Activated naive CD8-positive, alpha-beta T cell treated with anti-CD3 and anti-CD28 coated beads for 36 hours (primary cell): Measurements from ENCODE around the gene ZMYND19. TPM values are rescaled to one million over a fixed set of nuclear protein-coding genes. Genes with fewer than 3 reads are reported as not detected.
A peak's percentile ranks its signal among the peaks of the same experiment; 100 is the strongest.
"Not testable (repeated sequence)": the region's sequence is repeated elsewhere in the genome, so short reads cannot be mapped to it uniquely, and the experiment has no call there.

Experiments used
- DNase-seq: peaks from one replicate; pipeline ENCODE4 v3.0.0; 2021
- H3K27ac Mint-ChIP-seq: one replicate; pipeline ENCODE4 v1.8.0; 2022; ENCODE audit warnings: mild to moderate bottlenecking, moderate library complexity, mixed read lengths
- H3K27me3 Mint-ChIP-seq: one replicate; pipeline ENCODE4 v1.8.0; 2022; ENCODE audit warnings: mild to moderate bottlenecking, mixed read lengths
- H3K36me3 Mint-ChIP-seq: one replicate; pipeline ENCODE4 v1.8.0; 2021; ENCODE audit warnings: mild to moderate bottlenecking, mixed read lengths
- H3K4me1 Mint-ChIP-seq: one replicate; pipeline ENCODE4 v1.8.0; 2021; ENCODE audit warnings: mixed read lengths
- H3K4me3 Mint-ChIP-seq: one replicate; pipeline ENCODE4 v1.8.0; 2022; ENCODE audit warnings: mild to moderate bottlenecking, moderate library complexity, mixed read lengths
- H3K9me3 Mint-ChIP-seq: one replicate; pipeline ENCODE4 v1.8.0; 2022; ENCODE audit warnings: mixed read lengths
- total RNA-seq, 2 experiments: library from RNA; stranded (reverse); gene quantifications; one replicate each; pipeline ENCODE4 v1.2.3, GENCODE V29; 2021

ZMYND19 gene
- 10 to 100 TPM; 55.6 to 56.4 TPM for total RNA-seq

DNA sequence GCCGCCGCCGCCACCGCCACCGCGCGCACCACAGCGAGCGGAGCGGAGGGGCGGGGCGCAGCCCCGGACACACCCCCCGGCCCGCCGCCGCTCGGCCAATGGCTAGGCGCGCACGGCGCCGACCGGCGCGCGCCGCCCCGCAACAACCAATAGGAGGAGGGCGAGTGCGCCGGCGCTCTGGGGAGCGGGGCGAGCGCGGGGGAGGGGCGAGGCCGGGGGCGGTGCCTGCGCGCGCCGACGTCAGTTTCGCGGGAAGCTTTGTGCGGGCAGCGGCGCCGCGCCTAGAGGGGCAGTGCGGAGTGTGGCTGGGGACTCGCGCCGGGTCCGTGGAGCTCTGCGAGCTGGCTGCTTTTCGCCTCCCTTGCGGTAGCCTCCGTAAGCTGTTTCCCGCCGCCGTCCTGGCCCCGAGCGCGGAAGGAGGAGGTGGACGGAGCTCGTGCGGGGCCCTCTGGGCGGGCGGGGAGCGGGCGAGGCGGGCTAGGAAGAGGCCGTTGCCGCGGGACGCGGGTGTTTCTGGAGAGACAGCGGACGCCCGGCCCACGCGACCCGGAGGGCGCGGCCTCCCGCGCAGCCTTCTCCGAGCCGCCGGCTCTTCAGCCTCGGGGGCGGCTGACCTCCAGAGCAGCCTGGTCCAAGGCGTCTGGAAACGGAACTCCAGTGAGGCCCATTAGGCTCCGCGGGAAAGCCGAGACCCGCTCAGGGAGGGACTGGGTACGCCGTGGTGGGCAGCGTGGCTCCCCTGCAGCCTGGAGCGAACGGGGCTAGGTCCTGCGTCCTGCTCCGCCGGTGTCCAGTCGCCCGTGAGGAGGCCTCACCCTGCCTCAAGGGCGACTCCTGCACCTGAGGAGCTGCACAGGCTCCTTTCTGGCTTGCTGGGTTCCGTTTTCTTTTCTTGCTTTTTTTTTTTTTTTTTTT is at the start of gene ZMYND19:
Gene ZMYND19 (minus strand): TSS at position 44 of the 915 bp plus-strand sequence. CDS start 249 bp downstream, outside the sequence.
- DNase-seq, result peak; percentile 95
- Mint-ChIP-seq H3K27me3 (no peaks in the 10 kb centered on the region), H3K4me1 (peaks cover 8% of the 10 kb centered on the region), H3K4me3 (peak within 1 kb of the TSS; percentile 97), H3K27ac (peak within 1 kb of the TSS; percentile 93), H3K9me3 (no peaks in the 10 kb centered on the region), H3K36me3 (peaks cover 16% of the 10 kb centered on the region)

GRCh38 chr9:137639303-137640051 is 49.2 kb upstream of the ZMYND19 start:
- Mint-ChIP-seq H3K9me3 (no peaks in the 10 kb centered on the region), H3K4me3 (peak overlapping the region; percentile 77), H3K36me3 (peaks cover 39% of the 10 kb centered on the region), H3K4me1 (peaks cover 45% of the 10 kb centered on the region), H3K27ac (peak overlapping the region; percentile 88), H3K27me3 (no peaks in the 10 kb centered on the region)
- no peak for DNase-seq

GRCh38 chr9:137638680-137639079 is 48.4 kb upstream of the ZMYND19 start:
- Mint-ChIP-seq H3K27ac (peak overlapping the region; percentile 50), H3K9me3 (no peaks in the 10 kb centered on the region), H3K4me1 (peaks cover 43% of the 10 kb centered on the region), H3K36me3 (peaks cover 40% of the 10 kb centered on the region), H3K4me3 (peak overlapping the region; percentile 77), H3K27me3 (no peaks in the 10 kb centered on the region)
- no peak for DNase-seq

DNA sequence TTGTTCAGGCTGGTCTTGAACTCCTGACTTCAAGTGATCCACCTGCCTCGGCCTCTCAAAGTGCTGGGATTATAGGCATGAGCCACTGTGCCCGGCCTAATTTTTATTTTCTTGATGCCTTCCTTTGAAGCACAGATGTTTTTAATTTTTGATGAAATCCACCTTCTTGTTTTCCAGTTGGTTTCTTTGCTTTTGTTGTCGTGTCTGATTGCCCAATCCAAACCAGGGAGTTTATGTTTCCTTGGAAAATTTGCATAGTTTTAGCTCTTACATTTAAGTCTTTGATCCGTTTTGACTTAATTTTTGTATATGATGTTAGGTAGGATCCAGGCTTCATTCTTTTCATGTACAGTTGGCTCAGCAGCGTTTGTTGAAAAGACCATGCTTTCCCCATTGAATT is 43.7 kb upstream of the ZMYND19 start:
- Mint-ChIP-seq H3K36me3 (peaks cover 26% of the 10 kb centered on the region), H3K4me1 (peaks cover 45% of the 10 kb centered on the region), H3K27me3 (no peaks in the 10 kb centered on the region), H3K9me3 (no peaks in the 10 kb centered on the region), H3K27ac (no peak overlapping the region), H3K4me3 (no peak overlapping the region)
- DNase-seq, result no peak

GRCh38 chr9:137632230-137633161 is 42.2 kb upstream of the ZMYND19 start:
- H3K36me3 Mint-ChIP-seq, result peaks cover 25% of the 10 kb centered on the region
- H3K4me3 Mint-ChIP-seq, result no peak overlapping the region
- H3K9me3 Mint-ChIP-seq, result no peaks in the 10 kb centered on the region
- H3K4me1 Mint-ChIP-seq, result peaks cover 52% of the 10 kb centered on the region
- no peaks in the 10 kb centered on the region for H3K27me3 Mint-ChIP-seq
- no peak for DNase-seq
- H3K27ac Mint-ChIP-seq, result no peak overlapping the region

GRCh38 chr9:137631345-137632229 is 41.3 kb upstream of the ZMYND19 start:
- Mint-ChIP-seq H3K27me3 (no peaks in the 10 kb centered on the region), H3K4me3 (no peak overlapping the region), H3K4me1 (peaks cover 51% of the 10 kb centered on the region), H3K27ac (no peak overlapping the region), H3K9me3 (no peaks in the 10 kb centered on the region), H3K36me3 (peaks cover 25% of the 10 kb centered on the region)
- DNase-seq, result no peak

DNA sequence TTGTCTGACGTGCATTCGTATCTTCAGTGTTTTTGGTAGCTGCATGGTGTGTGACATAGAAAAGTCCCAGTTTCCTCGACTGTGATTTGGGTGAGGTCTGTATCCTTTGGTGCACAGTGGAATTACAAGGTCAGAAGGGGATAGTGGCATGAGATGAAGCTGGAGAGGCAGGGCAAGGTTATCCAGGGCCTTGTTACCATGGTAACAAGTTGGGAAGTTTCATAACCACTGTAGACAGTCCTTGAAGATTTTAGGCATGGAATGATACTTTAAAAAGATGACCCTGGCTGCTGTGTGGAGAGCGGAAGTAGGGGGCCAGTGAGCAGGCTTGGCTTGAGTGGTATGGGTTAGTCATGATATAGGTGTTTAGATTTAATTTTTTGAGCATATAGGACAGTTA is 40.4 kb upstream of the ZMYND19 start:
- H3K27ac Mint-ChIP-seq, result no peak overlapping the region

DNA sequence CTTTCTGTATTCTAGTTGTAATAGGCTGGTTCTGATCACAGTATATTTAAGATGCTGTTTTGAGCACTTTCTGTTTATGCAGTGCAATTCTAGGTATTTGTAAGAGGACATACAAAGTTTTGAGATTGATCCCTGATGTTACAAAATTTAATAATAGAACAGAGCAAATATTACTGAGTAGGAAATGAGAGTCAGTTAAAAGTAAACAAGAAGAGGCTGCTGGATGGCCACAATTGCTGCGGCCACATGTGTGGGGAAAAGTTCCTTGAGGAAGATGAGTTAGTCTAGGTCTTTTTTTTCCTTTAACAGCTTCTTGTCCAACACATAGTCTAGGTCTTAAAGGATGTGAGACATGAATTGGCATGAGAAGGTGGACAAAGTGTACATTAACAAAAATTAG is 39.8 kb upstream of the ZMYND19 start:
- peak overlapping the region; percentile 35 for H3K4me3 Mint-ChIP-seq
- peaks cover 23% of the 10 kb centered on the region for H3K36me3 Mint-ChIP-seq
- H3K27ac Mint-ChIP-seq, result peak overlapping the region; percentile 35
- no peaks in the 10 kb centered on the region for H3K27me3 Mint-ChIP-seq
- DNase-seq, result no peak
- peaks cover 50% of the 10 kb centered on the region for H3K4me1 Mint-ChIP-seq
- no peaks in the 10 kb centered on the region for H3K9me3 Mint-ChIP-seq

More for the DNA sequence above, 40.4 kb upstream of the ZMYND19 start:
- Mint-ChIP-seq H3K4me3 (peak overlapping the region; percentile 19), H3K27me3 (no peaks in the 10 kb centered on the region), H3K4me1 (peaks cover 46% of the 10 kb centered on the region), H3K9me3 (no peaks in the 10 kb centered on the region), H3K36me3 (peaks cover 20% of the 10 kb centered on the region)
- no peak for DNase-seq

DNA sequence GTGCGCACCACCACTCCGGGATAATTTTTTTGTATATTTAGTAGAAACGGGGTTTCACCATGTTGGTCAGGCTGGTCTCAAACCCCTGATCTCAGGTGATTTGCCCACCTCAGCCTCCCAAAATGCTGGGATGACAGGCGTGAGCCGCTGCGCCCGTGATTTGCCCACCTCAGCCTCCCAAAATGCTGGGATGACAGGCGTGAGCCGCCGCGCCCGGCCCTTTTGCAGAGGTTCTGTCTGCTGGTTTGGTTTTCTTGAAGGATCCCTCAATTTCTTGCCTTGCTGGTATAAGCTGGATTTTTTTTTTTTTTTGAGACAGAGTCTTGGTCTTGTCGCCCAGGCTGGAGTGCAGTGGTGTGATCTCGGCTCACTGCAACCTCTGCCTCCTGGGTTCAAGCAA is 37.1 kb upstream of the ZMYND19 start:
- not testable (repeated sequence) for H3K27me3 Mint-ChIP-seq, H3K9me3 Mint-ChIP-seq, H3K4me3 Mint-ChIP-seq, H3K27ac Mint-ChIP-seq, DNase-seq
- Mint-ChIP-seq H3K4me1 (peaks cover 42% of the 10 kb centered on the region), H3K36me3 (peaks cover 29% of the 10 kb centered on the region)

- H3K4me1 Mint-ChIP-seq, result peaks cover 39% of the 10 kb centered on the region
- H3K9me3 Mint-ChIP-seq, result no peaks in the 10 kb centered on the region
- peaks cover 29% of the 10 kb centered on the region for H3K36me3 Mint-ChIP-seq
- H3K27me3 Mint-ChIP-seq, result no peaks in the 10 kb centered on the region
- no peak overlapping the region for H3K27ac Mint-ChIP-seq
- DNase-seq, result no peak
- H3K4me3 Mint-ChIP-seq, result no peak overlapping the region
These were observed 36.2 kb upstream of the ZMYND19 start for GRCh38 chr9:137626464-137626863.

DNA sequence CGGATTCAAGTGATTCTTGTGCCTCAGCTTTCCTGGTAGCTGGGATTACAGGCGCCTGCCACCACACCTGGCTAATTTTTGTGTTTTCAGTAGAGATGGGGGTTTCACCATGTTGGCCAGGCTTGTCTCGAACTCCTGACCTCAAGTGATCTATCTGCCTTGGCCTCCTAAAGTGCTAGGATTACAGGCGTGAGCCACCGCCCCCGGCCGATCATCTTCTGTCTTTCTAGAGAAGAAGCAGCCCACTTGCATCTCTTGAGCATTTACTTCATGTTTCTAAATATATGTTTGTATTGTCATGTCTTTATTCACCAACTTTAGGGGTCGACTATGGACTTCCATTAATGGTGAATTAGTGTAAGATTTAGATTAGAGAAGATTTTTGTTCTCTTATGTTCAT is 31.9 kb upstream of the ZMYND19 start:
- not testable (repeated sequence) for H3K27me3 Mint-ChIP-seq, H3K9me3 Mint-ChIP-seq, H3K27ac Mint-ChIP-seq, DNase-seq
- Mint-ChIP-seq H3K4me1 (peaks cover 36% of the 10 kb centered on the region), H3K36me3 (peaks cover 32% of the 10 kb centered on the region), H3K4me3 (peak overlapping the region; percentile 33)

- no peaks in the 10 kb centered on the region for H3K9me3 Mint-ChIP-seq
- no peak for DNase-seq
- peak overlapping the region; percentile 33 for H3K4me3 Mint-ChIP-seq
- H3K27me3 Mint-ChIP-seq, result no peaks in the 10 kb centered on the region
- no peak overlapping the region for H3K27ac Mint-ChIP-seq
- H3K36me3 Mint-ChIP-seq, result peaks cover 32% of the 10 kb centered on the region
- H3K4me1 Mint-ChIP-seq, result peaks cover 38% of the 10 kb centered on the region
These were observed 30.9 kb upstream of the ZMYND19 start for GRCh38 chr9:137621131-137621757.

DNA sequence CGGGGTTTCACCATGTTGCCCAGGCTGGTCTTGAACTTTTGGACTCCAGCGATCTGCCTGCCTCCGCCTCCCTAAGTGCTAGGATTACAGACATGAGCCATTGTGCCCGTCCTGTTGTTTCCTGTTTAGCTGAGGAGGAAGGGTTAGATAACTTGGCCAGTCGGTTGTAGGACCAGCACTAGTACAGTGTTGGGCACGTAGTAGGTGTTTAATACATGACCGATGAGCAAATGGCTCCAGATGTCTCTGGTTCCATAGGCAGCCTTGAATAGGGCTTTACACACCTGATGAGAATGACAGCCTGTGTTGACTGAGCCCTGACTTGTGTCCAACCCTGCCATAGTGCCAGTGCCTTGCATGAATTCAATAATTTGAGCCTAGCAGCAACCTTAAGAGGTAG is 30.3 kb upstream of the ZMYND19 start:
- Mint-ChIP-seq H3K27ac (no peak overlapping the region), H3K4me3 (peak overlapping the region; percentile 33), H3K9me3 (no peaks in the 10 kb centered on the region), H3K4me1 (peaks cover 37% of the 10 kb centered on the region), H3K27me3 (no peaks in the 10 kb centered on the region), H3K36me3 (peaks cover 32% of the 10 kb centered on the region)
- DNase-seq, result no peak
